Peyer's patch (tissue), 4 donors: ENCODE measurements around the gene GRIFIN.

Experiments used
- POLR2A ChIP-seq, 2 donors: fragments of 450-650 bp; IDR thresholded peaks; one replicate each; pipeline ENCODE4 v1.5.1; 2017; ENCODE audit warnings: antibody characterized with exemption in 2 of 2, mild to moderate bottlenecking in 2 of 2, moderate library complexity in 2 of 2
- TF ChIP-seq, protein P1 (sequence below), 6 experiments: fragments of 450-650 bp in 4 of 6; fragments of 200-600 bp in 2 of 6; sonication (generic) in 1 of 6; IDR thresholded peaks; one replicate each; pipeline ENCODE4 v1.5.1; 2017 to 2019; ENCODE audit warnings: antibody characterized with exemption in 6 of 6, mild to moderate bottlenecking in 3 of 6, moderate library complexity in 1 of 6

DNA sequence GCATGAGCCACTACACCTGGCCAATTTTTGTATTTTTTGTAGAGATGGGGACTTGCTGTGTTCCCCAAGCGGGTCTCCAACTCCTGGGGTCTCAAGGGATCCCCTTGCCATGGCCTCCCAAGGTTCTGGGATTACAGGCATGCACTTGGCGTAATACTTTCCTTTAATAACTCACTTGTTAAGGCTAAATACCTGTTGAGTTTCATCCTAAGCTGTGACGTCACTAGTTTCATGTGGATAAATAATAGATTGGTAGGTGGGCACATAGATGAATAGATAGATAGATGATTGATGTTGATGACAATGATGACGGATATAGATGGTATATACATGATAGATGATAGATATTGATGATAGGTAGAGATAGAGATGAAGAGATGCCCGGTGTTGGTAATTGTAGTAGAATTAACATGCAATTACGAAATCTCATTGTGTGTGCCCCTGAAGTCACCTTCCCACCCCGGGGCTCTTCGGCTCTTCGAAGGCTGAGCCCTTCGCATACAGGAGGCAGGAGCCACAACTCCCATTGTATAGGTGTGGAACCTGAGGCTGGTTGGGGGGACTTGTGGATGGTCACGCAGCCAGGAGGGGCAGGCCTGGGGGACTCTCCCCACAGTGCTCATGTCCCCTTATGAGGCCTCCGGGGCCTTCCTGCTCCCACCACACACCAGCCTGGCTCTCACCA is 2.6 kb downstream of the GRIFIN start:
- TF ChIP-seq, protein P1, sequence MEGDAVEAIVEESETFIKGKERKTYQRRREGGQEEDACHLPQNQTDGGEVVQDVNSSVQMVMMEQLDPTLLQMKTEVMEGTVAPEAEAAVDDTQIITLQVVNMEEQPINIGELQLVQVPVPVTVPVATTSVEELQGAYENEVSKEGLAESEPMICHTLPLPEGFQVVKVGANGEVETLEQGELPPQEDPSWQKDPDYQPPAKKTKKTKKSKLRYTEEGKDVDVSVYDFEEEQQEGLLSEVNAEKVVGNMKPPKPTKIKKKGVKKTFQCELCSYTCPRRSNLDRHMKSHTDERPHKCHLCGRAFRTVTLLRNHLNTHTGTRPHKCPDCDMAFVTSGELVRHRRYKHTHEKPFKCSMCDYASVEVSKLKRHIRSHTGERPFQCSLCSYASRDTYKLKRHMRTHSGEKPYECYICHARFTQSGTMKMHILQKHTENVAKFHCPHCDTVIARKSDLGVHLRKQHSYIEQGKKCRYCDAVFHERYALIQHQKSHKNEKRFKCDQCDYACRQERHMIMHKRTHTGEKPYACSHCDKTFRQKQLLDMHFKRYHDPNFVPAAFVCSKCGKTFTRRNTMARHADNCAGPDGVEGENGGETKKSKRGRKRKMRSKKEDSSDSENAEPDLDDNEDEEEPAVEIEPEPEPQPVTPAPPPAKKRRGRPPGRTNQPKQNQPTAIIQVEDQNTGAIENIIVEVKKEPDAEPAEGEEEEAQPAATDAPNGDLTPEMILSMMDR (IDR thresholded peaks at IDR 0.05) = no peak
- TF ChIP-seq POLR2A (IDR thresholded peaks at IDR 0.05) = no peak
